GM04504 (cell line): ENCODE data around the gene FDXR.
A peak's percentile ranks its signal among the peaks of the same experiment; 100 is the strongest.

Source experiments
- DNase-seq: peaks from one replicate; pipeline ENCODE4 v3.0.0-alpha.2; 2012; ENCODE audit warnings: low read depth

FDXR gene

GRCh38 chr17:74898376-74898946 is 25.7 kb upstream of the FDXR start:
- DNase-seq, result no peak

DNA sequence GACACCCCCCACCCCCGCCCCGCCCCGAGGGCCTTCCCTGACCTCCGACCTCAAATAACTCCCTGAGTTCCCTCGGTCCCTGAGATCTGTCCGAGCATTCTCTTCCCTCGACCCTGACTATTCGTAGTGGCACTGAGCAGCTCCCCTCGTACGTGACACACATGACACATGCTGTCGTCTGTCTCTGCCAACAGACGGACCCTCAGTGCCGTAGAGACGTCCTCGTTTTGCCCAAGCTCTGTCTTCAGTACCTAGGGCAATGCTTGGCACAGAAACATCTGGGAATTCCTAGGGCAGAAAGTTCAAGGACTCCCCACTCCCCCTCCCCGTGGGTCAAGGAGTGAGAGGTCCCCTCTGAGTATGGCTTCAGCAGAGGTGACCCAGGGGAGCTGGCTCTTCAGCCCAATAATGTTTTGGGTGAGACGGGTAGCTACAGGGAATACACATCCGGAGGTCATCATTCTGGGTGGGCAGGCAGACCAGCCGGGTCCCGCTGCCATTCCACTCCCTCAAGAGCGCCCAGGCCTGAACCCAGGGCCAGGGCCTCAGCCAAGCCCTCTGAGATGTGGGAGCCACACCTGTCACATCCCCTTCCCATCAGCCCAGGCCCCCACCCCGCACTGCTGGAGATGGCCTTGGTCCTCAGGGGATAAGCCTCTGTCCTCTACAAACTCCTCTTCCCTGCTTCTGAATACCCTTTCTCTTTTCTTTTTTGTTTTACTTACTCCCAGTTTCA is 21.3 kb upstream of the FDXR start:
- DNase-seq, result no peak

DNA sequence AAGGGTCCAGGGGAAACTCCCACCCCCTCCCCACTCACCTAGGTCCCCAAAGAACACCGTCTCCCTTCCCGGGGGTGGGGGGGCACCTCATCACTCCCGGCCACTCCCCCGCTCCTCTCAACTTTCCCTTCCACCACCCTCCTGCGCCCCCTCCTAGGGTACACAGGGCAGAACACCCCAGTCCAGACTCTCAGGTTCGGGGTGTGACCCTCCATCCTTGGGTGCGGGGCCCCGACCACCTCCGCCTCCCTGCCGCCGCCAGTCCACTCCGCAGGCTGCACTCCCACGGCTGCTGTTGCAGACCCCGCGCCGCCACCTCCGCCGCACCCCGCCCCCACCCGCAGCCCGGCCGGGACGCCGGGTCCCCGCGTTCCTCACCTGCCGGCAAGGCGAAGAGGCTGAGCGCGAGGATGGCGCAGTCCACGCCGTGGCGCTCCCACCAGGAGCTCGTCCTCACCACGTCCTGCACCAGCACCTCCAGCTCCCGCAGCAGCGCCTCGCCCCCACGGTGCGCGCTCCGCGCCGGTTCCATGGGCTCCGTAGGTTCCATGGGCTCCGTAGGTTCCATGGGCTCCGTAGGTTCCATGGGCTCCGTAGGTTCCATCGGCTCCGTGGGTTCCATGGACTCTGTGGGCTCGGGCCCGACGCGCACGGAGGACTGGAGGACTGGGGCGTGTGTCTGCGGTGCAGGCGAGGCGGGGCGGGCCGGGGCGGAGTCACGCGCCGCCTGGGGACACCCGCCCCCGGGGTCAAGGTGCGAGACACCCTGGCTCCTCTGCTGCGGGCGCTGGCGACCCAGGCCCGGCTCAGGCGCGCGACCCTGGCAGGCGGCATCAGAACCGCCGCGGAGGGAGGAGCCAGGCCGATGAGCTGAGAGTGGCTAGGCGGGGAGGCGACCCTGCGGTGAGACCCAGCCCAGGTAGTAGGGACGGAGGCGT is 20.4 kb upstream of the FDXR start, which contains the start of gene FADS6:
TSS of gene FADS6 (minus strand) at position 660 of the 938 bp plus-strand sequence. CDS start at position 622, 38 bp downstream.
- no peak for DNase-seq

- no peak for DNase-seq
Measured at GRCh38 chr17:74892013-74892841, 19.4 kb upstream of the FDXR start.

GRCh38 chr17:74890554-74890953 is 17.8 kb upstream of the FDXR start:
- no peak for DNase-seq

DNA sequence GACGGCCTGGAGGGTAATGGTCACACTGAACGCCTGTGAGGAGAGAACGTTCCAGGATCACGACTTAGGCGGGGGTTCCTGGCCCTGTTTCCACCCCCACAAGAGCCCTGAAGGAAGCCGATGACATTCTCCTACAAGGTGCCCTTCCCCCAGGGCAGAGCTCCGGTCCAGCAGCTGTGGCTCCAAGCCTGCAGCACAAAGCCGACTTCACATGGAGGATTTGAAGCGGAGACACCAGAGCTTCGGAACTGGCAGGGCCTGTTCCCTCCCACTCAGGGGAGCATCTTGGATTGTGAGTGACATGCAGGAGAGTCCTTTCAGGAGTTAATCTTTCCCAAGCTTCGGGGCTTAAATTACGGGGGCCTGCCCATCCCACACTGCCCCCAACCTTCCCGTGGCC is 15.7 kb upstream of the FDXR start:
- DNase-seq, result no peak

GRCh38 chr17:74883241-74883745 is 10.5 kb upstream of the FDXR start:
- no peak for DNase-seq

- no peak for DNase-seq
Measured at GRCh38 chr17:74882517-74883240, 9.9 kb upstream of the FDXR start.

- DNase-seq, result no peak
Measured at GRCh38 chr17:74881073-74881472, 8.3 kb upstream of the FDXR start.

GRCh38 chr17:74879308-74879707 is 6.5 kb upstream of the FDXR start:
- no peak for DNase-seq

DNA sequence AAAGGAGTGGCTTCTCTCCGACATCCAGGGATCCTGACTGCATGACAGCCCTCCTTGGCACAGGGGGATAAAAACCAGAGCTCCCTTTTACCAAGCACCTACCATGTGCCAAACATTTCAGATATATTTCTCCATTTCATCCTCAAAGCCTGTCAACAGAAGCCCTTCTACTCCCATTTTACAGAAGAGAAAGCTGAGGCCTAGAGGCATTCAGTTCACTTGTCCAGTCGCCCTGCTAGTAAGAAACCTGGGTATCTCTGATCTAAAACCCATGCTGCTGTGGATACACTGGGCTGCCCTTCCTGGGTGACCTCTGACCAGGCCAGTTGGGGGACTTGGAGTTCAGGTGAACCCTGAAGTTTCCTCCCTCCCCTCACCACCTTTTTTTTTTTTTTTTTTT is 5.9 kb upstream of the FDXR start:
- no peak for DNase-seq

GRCh38 chr17:74877592-74878548 is 5.1 kb upstream of the FDXR start:
- no peak for DNase-seq

DNA sequence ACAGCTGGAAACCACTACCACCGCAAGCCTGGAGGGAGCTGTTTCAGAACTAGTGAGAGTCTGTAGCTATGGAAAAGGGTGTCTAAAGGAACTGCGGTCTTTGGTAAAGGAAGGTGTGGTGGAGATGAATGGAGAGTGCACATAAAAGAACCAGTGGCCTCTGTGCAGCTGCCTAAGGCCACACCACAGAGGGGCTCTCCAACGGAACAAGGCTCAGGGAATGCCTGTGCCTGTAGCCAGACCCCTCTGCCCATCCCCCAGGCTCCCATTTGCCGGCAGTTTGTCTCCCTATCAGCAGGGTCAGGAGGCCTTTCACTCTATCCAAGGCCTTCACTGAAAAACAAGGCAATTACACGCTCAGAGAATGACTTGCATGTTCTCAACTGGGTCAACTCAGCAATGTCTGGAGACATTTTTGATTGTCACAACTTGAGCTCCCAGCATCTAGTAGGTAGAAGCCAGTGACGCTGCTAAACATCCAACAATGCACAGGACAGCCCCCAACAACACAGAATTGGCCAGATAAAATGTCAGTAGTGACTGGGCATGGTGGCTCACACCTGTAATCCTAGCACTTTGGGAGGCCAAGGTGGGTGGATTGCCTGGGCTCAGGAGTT is 3.3 kb upstream of the FDXR start:
- DNase-seq, result no peak

- DNase-seq, result no peak
Measured at GRCh38 chr17:74875155-74875976, 2.6 kb upstream of the FDXR start.

GRCh38 chr17:74874615-74875037 is 1.8 kb upstream of the FDXR start:
- no peak for DNase-seq

DNA sequence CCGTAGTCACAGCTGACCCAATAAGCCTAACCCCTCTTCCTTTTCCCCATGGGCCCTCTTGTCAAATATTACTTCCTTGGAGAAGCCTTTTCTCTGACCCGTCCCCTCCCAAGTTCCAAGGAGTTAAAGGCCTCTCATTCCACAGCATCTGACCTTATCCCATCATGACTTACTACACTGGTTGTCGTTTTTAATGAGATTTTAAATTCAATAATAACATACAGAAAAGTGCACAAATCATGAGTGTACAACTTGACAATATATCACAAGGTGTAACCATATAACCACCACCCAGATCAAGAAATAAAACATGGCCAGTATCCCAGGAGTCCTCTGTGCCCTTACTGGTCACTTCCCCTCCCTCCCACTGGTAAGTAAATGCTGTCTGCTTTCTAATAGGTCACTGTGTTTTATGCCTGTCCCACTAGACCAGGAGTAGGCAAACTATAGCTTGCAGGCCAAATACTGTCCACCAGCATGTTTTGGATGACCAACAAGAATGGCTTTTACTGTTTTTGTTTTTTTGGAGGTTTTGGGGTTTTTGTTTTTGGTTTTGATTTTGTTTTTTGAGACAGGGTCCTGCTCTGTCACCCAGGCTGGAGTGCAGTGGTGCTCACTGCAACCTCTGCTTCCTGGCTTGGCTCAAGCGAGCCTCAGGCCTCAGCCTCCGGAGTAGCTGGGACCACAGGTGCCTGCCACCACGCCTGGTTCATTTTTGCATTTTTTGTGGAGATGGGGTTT is 1.2 kb upstream of the FDXR start:
- no peak for DNase-seq

GRCh38 chr17:74873037-74873873 is 461 bp upstream of the FDXR start:
- DNase-seq, result peak; percentile 100
